Glomerular endothelial cell (primary cell): ENCODE data around the gene TBXAS1. TPM values are rescaled to one million over a fixed set of nuclear protein-coding genes. Genes with fewer than 3 reads are reported as not detected.

Experiments used
- DNase-seq: peaks from one replicate; pipeline ENCODE4 v3.0.0-alpha.2; 2011; ENCODE audit warnings: low read depth, low spot score; ENCODE audit errors: extremely low read depth
- total RNA-seq: library from RNA; depleted of rRNA; stranded (reverse); fragments of >200 nt; gene quantifications from 2 replicates; pipeline ENCODE4 v1.2.3, GENCODE V29; 2015

Gene TBXAS1
- 8.1 and 9.0 TPM in 2 replicates for total RNA-seq

DNA sequence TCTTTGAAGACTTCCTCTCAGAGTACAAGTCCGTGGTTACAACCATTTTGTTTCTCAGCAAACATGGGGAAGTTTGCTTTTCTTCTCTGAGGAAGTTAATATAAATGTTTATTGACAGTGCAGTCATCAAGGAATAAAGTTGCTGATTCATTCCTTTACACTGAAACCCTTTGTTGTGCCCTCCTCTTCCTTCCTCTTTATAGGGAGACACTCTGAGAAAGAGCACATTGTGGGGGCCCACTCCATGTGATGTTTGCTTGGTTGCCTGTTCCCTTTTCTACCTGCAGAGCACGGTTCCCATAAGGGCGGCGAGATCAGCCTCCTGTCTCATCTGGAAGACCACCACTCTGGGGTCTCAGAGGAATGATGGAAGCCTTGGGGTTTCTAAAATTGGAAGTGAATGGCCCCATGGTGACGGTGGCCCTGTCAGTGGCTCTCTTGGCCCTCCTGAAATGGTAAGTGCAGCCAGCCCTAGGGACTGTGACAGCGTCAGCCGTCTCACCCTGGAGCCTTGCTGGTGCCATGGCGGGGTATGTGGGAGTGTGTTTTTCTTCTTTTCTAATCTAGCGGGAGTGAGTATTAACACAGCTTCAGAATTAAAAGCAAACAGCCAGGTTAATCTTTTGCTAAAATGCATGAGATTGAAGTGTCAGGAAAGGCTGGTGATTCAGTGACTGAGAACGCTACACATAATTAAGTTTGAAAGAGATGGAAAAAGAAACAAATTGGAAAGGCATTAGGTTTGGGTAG is at the start of gene TBXAS1:
Gene TBXAS1 (plus strand): TSS at position 240 of the 750 bp plus-strand sequence. CDS start 127 bp downstream, at position 367.
- DNase-seq, result no peak

DNA sequence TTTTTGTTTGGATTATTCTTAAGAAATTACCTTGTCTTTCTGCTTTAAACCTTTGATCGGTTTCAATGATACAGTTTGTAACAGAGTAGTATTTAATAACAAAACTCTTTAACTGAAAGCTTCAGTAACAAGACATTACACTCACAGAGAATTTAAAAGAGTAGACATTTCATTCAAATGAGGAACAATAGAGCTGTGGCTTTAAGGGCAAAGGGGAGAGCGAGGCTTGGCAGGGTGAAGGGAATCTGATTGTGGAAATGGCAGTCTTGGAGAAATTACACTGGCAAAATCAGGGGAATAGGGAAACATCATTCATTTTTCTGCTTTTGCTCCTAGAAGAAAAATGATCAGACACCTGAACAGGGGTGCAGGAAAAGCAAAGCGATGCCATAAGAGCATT is 46.1 kb upstream of the TBXAS1 start:
- DNase-seq, result no peak

DNA sequence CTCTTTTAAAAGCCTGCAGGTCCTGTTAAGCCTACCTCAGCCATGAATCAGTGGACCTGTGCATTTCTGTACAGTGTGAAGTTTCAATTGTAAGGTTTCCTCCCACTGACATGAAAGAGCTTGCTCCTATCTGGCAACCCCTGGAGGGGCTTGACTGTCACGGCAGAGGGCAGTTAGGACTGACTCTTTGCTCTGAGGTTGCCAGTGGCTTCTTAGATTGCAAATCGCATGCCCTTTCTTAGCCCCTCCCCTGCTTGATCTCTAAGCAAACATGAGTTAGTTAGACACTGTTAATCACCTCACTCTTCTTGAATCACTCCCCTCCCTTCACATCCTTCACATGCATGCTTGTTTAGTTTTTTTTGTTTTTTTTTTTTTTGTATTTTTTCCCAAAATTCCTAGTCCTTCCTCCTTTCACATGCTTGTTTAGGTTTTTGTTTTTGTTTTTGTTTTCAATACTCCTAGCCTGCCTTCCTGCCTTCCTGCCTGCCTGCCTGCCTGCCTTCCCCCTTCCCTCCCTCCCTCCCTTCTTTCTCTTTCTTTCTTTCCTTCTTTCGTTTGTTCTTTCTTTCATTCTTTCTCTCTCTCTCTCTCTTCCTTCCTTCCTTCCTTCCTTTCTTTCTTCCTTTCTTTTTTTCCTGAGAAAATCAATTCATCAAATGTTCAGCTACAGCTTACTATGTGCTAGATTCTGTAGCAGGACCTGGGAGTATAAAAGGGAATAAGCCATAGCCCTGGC is 45.2 kb upstream of the TBXAS1 start:
- DNase-seq, result no peak

DNA sequence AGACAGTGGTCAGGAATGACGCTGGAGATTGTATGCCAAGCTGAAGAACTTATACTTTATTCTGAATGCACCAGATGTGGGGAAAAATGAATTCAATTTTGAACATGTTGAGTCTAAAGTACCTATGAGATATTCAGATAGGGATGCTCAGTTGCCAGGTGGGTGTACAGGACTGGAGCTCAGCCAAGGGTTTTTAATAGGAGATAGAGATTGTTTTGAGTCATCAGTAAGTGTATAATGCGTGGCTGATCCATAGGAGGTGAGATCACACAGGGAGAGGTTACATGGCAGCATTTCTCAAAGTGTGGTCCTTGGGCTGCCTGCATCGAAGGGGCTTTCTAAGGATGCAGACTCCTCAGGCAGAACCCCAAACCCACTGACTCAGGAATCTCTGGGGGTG is 44.4 kb upstream of the TBXAS1 start:
- no peak for DNase-seq

GRCh38 chr7:139791316-139791715 is 37.7 kb upstream of the TBXAS1 start:
- no peak for DNase-seq

- DNase-seq, result no peak
These were observed 31.5 kb upstream of the TBXAS1 start for GRCh38 chr7:139797607-139798006.

- no peak for DNase-seq
These were observed 30.8 kb upstream of the TBXAS1 start for GRCh38 chr7:139798221-139798620.

DNA sequence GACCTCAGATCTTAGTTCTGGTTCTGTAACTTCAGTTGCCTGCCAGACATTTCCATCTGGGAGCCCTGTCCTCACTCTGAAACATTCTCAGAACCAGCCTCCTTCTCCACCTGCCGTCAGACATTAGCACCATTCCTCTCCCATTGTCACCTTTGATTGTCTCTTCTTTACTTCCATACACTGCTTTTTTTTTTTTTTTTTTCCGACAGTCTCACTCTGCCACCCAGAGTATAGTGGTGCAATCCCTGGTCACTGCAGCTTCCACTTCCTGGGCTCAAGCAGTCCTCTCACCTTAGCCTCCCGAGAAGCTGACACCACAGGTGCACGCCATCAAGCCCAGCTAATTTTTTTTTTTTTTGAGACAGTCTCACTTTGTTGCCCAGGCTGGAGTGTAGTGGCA is 30.2 kb upstream of the TBXAS1 start:
- DNase-seq, result no peak

DNA sequence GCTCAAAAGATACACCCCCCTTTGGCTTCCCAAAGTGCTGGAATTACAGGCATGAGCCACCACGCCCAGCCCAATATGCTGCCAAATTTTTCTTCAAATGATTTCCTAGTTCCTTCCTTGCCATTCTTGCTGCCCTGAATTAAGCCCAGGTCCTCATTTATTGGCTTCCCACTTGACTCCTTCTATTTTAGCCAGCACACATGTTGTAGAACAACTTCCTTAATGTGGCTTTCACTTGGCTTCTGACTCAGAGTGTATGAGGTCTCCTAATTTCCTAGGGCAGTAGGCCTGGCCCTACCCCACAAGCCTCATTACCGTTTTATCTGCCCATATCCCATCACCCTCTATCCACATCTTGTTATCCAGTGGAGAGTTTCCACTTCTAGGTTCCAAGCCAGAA is 29.5 kb upstream of the TBXAS1 start:
- DNase-seq, result no peak

GRCh38 chr7:139804571-139804970 is 24.5 kb upstream of the TBXAS1 start:
- no peak for DNase-seq

GRCh38 chr7:139807009-139807408 is 22.1 kb upstream of the TBXAS1 start:
- no peak for DNase-seq

DNA sequence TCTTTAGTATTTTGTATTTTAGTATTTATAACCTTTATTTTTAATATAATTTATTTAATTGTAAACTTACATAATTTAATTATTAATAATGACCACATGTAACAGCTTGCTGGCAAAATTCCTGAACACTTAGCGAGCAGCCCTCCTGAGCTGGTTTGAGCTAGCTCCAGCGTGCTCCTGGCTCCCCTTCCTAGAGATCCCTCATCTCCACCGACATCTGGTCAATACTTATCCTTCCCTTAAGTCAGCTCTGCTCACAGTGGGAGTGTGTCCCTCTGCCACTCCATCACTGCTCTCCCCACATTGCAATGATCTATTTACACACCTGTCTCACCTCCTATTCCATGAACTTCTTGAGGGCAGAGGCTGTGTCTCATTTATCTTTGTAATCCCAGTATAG is 20.6 kb upstream of the TBXAS1 start:
- DNase-seq, result no peak

DNA sequence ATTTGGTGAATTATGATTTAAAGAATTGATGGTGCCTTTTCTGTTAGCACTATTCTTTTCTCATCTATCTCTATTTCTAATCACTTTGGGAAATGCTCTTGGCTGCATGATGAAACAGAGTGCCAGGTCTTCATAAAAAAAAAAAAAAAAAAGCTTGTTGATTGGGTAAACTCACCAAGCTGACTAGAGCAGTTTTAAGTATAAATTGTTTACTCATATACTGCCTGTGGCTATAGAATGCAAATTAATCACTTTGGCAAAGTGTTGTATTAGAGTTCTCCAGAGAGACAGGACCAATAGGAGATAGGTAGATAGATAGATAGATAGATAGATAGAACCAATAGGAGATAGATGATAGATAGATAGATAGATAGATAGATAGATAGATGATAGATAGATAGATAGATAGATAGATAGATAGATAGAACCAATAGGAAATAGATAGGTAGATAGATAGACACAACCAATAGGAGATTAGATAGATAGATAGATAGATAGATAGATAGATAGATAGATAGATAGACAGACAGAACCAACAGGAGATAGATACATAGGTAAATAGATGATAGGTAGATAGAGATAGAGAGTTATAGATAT is 20.1 kb upstream of the TBXAS1 start:
- DNase-seq, result no peak

- no peak for DNase-seq
These were observed 18.0 kb upstream of the TBXAS1 start for GRCh38 chr7:139811066-139811465.

- no peak for DNase-seq
These were observed 15.9 kb upstream of the TBXAS1 start for GRCh38 chr7:139813151-139813550.

GRCh38 chr7:139813689-139814088 is 15.4 kb upstream of the TBXAS1 start:
- no peak for DNase-seq

DNA sequence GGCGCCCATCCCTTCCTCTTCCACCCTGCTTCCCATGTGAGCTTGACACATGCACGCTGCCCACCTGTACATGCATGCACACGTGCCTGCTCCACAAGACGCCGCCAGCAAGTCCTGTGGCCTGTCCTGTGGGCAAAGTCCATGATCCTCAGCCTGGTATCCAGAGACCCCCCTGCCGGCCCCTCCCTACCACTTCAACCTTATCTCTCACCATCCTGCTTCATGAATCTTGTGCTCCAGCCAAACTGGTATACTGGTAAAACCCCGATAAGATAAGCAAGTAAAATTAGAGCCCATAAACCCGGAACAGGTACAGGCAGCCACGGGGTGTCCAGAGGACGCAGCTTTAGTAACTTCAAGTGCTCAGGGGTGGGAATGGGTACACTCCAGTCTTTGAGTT is 11.8 kb upstream of the TBXAS1 start:
- DNase-seq, result no peak

DNA sequence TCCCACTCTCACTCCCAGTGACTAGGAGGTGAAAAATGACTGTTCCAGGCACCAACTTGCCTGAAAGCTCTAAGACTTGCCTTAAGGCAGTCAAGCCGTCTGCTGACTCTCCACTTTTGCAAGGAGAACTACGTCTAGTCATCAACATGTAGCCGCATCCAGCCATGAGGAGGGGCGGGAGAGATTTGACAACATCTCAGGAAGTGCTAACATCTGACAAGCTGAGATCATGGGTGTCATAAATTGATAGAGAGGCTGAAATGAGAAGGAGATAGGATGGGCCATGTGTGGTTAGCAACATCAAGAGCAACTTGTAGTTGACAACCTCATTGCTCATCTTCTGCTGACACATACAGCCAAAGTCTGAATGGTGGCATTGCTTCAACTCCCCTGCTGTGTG is 9.0 kb upstream of the TBXAS1 start:
- no peak for DNase-seq

DNA sequence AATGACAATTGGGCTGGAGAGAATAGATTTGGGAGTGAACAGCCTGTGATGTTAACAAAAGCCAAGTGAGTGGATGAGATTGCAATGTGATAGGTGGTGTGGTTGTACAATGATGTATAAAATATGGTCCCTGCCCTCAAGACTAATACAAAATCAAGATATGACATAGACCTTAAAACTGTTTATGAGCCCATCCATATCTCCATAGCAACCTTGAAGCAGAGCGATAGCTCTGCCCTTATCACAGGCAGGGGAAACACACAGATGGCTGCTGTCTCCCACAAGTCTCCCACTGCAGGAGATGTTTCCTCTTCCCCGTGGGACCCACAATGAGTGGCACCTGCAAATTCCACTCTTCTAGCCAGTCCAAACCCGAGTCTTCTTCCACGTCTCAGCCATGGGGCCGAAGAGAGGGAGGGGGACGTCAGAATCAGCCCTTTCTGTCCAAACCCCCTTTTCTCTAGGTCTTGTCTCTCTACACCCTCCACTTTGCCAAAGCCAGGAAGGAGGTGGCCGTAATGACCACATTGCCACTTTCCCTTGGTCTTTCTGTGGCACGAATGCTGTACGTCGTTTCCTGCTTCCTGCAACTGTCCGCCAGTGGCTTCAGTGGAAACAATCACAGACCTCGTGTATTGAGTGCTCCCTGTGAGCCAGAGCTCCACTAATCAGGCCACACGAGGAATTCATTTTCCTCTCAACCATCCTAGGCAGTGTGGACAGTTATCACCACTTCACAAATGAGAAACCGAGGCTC is 7.5 kb upstream of the TBXAS1 start:
- no peak for DNase-seq

- no peak for DNase-seq
These were observed 6.2 kb upstream of the TBXAS1 start for GRCh38 chr7:139822855-139823254.

GRCh38 chr7:139823959-139824521 is 5.0 kb upstream of the TBXAS1 start:
- DNase-seq, result no peak
